Stimulated activated CD8-positive, alpha-beta memory T cell treated with anti-CD3 and anti-CD28 coated beads, Interleukin-7, amount 100 ng/mL, for 48 hours (primary cell): ENCODE results near the gene TIAM2.

ENCODE experiments used
- DNase-seq, 2 donors: peaks; one replicate each; pipeline ENCODE4 v3.0.0-alpha.2; 2020; ENCODE audit warnings: low read depth in 1 of 2; ENCODE audit errors: extremely low read depth in 1 of 2

TIAM2 gene

DNA sequence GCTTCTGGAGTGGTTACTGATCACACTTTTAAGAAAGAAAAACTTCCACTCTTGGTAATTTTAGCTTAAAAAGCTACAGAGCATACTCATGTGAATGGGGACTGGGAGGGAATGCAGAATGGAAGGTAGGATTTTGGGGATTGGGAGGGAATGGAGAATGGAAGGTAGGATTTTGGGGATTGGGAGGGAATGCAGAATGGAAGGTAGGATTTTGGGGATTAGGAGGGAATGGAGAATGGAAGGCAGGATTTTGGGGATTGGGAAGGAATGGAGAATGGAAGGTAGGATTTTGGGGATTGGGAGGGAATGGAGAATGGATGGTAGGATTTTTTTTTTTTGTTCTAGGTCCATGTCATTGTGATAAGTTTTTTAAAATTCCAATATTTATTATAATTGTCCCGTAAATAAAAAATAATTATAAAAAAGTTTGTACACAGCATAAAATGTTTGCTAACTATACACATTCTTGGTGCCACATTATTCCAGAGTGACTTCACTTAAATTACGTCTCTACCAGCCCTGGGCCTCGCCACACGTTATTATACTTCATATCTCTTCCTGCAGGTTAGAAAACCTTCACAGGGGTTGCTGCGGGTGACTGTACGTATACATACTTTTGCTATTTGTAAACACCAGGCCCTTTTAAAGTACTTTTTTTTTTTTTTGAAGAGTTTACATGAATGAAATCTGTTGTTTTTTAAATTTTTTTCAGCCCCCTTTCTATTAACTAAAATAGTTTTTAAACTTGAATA lies 127.3 kb downstream of the TIAM2 start:
- DNase-seq: no peak

DNA sequence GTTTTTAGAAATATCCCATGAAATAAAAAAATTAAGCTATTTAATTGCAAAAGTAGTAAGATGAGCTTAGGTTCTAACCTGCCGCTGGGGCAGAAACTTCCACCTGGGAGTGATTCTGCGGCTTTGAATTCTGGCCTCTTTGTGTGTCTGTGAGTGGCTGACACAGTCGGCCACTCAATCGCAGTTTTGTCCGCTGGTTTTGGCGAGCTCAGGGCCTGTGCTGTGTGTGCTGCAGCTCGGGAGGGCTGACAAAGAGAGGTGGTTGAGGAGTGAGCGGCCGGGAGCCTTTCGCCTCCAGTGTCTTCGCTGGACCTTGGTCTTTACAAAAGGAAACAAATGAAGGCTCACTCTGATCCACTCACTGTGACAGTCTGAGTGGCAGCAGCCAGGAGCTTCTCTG lies 128.4 kb downstream of the TIAM2 start:
- no peak for DNase-seq

GRCh38 chr6:155125906-155126305 lies 130.8 kb downstream of the TIAM2 start:
- no peak for DNase-seq

- DNase-seq: peak; percentile 49 to 78
Observed at GRCh38 chr6:155126727-155127439, 131.8 kb downstream of the TIAM2 start.

DNA sequence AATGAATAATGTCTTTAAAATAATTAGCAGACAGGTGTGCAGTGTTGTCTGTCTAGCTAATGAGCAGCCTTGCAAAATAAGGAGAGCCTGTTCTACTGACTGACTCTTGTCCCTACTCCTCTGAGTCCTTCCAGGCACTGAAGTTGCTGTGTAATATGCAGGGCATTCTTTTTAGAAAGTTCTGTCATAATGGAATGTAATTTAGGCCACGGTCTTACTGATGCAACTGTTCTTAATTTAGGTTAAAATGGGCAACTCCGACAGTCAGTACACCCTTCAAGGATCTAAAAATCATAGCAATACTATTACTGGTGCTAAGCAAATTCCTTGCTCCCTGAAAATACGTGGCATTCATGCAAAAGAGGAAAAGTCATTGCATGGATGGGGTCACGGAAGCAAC lies 133.9 kb downstream of the TIAM2 start:
- no peak for DNase-seq

DNA sequence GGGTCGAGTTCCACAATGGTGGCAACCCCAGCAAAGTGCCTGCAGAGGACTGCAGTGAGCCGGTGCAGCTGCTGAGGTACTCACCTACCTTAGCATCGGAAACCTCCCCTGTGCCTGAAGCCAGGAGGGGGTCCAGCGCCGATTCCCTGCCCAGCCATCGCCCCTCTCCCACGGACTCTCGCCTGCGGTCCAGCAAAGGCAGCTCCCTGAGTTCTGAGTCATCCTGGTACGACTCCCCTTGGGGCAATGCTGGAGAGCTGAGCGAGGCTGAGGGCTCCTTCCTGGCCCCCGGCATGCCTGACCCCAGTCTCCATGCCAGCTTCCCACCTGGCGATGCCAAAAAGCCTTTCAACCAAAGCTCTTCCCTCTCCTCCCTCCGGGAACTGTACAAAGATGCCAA lies 134.6 kb downstream of the TIAM2 start:
- no peak for DNase-seq

DNA sequence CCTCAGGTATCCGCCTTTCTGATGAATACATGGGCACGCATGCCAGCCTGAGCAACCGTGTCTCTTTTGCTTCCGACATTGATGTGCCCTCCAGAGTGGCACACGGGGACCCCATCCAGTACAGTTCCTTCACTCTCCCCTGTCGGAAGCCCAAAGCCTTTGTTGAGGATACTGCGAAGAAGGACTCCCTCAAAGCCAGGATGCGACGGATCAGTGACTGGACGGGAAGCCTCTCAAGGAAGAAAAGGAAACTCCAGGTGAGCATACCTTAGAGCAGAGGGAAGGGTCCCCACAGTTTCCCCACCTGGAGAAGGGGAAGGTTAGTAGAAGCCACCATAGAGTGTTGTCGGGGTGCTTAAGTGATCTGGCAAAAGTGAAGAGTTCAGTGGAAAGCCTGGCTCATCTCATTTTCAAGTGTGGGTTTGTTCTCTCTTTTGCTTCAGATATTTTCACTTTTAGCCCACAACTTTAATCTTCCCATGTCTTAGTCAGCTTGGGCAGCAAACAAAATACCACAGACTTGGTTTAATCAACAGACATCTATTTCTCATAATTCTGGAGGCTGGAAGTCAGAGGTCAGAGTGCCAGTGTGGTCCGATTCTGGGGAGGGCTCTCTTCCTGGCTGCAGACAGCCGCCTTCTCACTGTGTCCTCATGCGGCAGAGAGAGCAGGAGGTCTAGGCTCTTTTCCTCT lies 135.2 kb downstream of the TIAM2 start:
- peak in 1 of 2 donors; percentile 21 for DNase-seq

GRCh38 chr6:155132617-155133016 lies 137.5 kb downstream of the TIAM2 start:
- no peak for DNase-seq

DNA sequence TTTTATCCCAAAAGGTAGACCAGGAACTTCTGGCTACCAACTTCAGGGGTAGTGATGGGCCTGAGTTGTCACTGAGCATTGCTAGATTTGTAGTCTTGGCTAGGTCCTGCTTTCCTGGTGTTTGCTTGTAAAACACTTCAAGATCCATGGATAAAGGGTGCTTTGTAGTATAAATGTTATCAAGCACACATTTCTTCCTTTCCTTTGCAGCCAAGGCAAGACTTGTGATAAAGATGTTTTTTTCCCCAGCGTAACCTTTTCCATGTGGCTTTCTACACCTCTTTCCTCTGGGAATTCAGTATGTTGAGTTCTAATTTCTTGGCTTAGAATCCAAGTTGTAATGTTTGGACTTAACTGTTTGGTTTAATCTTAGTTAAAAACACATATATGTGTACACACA lies 145.9 kb downstream of the TIAM2 start:
- no peak for DNase-seq

DNA sequence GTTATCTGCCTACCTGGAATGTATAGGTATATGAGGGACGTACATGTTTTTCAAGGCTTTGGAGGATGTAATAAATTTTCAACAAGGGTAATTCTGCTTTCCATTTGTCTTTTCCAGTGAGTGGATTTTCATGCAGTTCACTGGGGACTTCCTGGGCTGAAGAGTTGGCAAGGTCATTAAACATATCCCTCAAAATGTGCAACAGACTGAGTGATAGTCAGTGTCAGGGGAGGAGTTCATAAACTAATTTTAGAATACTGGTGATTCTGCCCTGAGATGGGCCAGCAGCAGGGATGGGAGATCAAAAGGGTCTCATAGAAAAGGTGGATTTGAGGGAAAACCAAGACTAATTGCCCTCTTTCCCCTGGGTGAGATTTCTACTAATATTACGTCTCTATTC lies 146.4 kb downstream of the TIAM2 start:
- no peak for DNase-seq

- DNase-seq: no peak
Observed at GRCh38 chr6:155142168-155143028, 147.3 kb downstream of the TIAM2 start.

GRCh38 chr6:155143029-155143577 lies 148.0 kb downstream of the TIAM2 start:
- DNase-seq: no peak

GRCh38 chr6:155143578-155144106 lies 148.5 kb downstream of the TIAM2 start:
- no peak for DNase-seq

DNA sequence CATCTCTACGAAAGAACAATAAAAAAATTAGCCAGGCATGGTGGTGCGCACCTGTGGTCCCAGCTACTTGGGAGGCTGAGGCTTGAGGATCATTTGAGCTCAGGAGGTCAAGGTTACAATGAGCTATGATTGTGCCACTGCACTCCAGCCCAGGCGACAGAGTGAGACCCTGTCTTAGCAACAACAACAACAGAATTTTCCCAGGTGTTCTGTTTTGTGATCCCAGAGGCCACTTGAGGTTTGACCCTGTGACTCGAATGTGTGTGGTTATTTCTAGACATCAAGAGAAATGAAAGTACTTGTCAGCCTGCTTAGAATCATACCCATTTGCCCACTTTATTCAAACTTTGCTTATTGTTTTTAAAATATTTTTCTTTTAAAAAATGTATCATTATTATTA lies 151.1 kb downstream of the TIAM2 start:
- no peak for DNase-seq

- no peak for DNase-seq
Observed at GRCh38 chr6:155147958-155148663, 153.0 kb downstream of the TIAM2 start.

GRCh38 chr6:155150967-155151671 lies 156.0 kb downstream of the TIAM2 start:
- DNase-seq: no peak

- DNase-seq: no peak
Observed at GRCh38 chr6:155152211-155153076, 157.3 kb downstream of the TIAM2 start.

DNA sequence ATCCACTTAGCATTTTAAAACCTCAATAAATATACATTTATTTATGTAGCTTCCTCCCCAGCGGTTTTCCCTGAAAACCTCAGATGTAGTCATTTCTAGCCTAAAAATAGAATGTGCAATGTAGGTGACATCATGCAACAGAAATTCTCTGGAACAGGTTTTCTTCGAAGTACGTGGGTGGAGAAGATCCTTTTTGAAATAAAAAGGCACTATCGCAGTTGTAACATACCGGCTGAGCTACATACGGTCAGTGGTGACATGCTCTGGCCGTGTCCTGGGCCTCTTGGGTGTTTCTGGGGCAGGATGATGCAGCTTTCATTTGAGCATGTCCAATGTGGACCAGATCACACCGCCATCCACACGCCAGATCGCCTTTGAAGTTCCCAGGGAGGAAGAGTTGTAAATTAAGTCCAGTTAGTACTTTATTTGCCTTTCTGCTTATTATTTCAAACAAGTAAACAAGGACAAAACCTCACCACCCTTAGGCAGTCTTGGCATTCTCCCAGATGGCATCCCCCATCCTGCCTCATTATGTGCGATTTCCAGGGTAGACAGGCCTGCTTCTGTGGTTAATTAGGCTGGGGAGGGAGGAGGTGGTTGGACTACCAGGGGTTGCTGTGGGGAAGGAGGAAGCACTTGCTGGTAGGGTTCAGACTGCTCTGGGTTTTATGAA lies 159.2 kb downstream of the TIAM2 start:
- no peak for DNase-seq
